Prostate gland (tissue), 2 donors: ENCODE results near the gene KIF21A.

Experiments used
- CTCF ChIP-seq, 4 experiments: fragments of 200-600 bp in 2 of 4; fragments of 450-650 bp in 2 of 4; sonication (generic) in 2 of 4; IDR thresholded peaks; 1 replicate in 3 of 4; 2 replicates in 1 of 4; pipeline ENCODE4 v1.5.1; 2016 to 2019; ENCODE audit warnings: antibody characterized with exemption in 4 of 4, mild to moderate bottlenecking in 2 of 4, moderate library complexity in 2 of 4
- POLR2A ChIP-seq: fragments of 450-650 bp; IDR thresholded peaks from one replicate; pipeline ENCODE4 v1.6.1; 2016; ENCODE audit warnings: antibody characterized with exemption, mild to moderate bottlenecking
- POLR2AphosphoS5 ChIP-seq: sonication (generic); formaldehyde crosslinking; IDR thresholded peaks from one replicate; pipeline ENCODE4 v1.6.1; 2017; ENCODE audit warnings: antibody characterized with exemption

DNA sequence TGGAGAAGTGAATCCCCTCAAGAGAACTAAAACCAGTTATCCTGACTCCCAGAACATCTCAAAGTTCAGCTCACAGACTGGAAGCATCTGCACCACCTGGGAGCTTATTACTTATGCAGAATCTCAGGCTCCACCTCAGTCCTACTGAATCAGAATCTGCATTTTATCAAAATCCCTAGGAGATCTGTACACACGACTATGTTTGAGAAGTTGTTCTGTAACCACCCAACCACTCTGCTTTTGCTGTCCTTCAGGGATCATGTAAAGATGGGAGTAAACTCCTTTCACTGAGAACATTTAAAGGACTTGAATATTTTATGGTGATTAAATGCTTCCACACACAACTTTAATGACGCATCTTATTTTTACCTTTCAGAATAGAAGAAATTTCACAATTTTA, 98.0 kb downstream of the KIF21A start:
- TF ChIP-seq POLR2A: no peak
- no peak for TF ChIP-seq CTCF (IDR thresholded peaks at IDR 0.05)
- no peak for TF ChIP-seq POLR2AphosphoS5
